ENCODE measurements around the gene SPATC1L.

SPATC1L gene

DNA sequence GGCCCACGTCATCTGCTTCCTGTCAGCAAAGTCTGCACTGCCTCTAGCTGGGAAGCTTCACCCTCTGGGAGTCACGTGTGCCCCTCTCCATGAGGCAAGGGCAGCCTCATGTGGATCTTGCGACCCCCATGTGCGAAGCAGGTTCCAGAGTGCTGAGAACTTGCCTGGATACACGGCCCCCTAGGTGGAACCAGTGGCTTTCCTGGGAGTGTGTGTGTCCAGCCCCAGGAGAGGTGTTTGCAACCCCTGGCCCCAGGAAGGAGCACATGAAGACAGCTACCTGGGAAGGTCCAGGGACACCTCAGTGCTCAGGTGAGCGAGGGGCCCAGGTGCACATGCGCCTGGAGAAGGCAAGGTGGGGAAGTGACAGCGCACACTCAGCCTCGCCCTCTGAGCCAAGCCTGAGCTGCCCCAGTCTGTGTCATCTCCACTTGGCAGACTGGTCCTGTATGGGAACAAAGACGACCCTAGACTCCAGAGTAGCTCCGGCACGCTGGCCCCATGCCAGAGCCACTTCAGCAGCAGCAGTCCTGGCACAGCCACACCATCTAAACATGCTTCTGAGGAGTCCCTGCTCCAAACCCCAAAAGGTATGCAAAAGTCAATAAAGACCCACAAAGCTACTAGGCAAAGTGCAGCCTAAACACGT, 35.5 kb upstream of the SPATC1L start:
- TF ChIP-seq, protein P1, sequence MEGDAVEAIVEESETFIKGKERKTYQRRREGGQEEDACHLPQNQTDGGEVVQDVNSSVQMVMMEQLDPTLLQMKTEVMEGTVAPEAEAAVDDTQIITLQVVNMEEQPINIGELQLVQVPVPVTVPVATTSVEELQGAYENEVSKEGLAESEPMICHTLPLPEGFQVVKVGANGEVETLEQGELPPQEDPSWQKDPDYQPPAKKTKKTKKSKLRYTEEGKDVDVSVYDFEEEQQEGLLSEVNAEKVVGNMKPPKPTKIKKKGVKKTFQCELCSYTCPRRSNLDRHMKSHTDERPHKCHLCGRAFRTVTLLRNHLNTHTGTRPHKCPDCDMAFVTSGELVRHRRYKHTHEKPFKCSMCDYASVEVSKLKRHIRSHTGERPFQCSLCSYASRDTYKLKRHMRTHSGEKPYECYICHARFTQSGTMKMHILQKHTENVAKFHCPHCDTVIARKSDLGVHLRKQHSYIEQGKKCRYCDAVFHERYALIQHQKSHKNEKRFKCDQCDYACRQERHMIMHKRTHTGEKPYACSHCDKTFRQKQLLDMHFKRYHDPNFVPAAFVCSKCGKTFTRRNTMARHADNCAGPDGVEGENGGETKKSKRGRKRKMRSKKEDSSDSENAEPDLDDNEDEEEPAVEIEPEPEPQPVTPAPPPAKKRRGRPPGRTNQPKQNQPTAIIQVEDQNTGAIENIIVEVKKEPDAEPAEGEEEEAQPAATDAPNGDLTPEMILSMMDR (IDR thresholded peaks at IDR 0.05; ENCODE audit: low read depth, low read length), result no peak
- DNase-seq (ENCODE audit: extremely low read depth, low read depth), result no peak

DNA sequence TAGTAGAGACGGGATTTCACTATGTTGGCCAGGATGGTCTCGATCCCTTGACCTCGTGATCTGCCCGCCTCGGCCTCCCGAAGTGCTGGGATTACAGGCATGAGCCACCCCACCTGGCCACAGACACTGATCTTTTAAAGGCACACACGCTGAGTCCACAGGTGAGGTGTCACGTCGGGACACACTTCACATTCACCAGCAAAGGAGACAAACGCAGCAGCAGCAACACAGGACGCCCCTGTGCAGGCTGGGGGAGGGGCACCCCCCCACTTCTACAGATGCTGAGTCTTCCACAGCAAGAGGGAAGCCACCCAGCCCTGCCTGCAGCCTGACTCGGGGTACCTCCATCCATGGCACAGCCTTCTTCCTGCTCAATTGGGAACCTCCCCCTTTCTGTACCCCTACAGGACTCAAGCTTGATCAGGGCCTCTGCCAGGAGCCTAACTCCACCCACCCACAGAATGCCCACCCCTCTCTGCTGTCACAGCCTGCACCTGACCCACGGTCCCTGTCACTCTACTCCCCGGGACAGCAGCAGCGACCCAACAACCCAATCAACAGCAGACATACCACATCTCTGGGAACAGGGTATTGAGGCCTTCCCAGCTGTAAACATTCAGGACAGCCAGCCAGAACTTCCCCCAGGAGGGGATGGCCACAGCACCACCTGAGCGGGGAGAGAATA, 34.8 kb upstream of the SPATC1L start:
- DNase-seq (ENCODE audit: extremely low read depth, low read depth), result no peak
- TF ChIP-seq, protein P1 (IDR thresholded peaks at IDR 0.05; ENCODE audit: low read depth, low read length), result no peak

DNA sequence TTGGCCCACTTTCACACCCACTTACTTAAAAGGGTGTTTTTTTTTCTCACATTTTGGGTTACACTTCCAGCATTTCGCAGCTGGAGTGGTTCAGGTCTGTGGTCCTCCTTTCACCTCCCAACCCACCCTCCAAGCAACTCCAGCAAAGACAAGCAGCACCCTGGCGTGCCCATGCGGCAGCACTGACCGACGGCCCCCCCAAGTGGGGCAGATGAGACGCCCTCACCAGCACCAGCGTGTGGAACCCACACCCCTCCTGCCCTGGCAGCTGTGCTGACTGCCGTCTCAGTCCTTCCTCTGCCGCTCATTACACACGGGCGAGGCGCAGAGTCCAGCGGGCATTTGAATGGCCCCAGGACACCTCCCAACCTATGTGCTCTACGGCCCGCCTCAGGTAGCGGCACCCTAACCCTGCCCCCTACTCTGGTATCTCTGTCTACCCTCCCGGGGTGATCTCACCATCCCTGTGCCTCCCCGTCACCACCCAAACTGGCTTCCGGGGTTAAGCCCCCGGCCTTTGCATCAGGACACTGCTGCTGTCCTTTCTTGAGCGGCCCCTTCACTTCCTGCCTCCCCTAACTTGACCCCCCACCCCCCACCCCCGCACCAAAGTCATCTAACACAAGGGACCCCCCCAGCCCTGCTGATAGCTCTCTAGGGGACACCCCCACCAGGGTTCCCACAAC, 33.4 kb upstream of the SPATC1L start:
- TF ChIP-seq, protein P1 (IDR thresholded peaks at IDR 0.05; ENCODE audit: low read depth, low read length), result no peak
- DNase-seq (ENCODE audit: extremely low read depth, low read depth), result no peak

DNA sequence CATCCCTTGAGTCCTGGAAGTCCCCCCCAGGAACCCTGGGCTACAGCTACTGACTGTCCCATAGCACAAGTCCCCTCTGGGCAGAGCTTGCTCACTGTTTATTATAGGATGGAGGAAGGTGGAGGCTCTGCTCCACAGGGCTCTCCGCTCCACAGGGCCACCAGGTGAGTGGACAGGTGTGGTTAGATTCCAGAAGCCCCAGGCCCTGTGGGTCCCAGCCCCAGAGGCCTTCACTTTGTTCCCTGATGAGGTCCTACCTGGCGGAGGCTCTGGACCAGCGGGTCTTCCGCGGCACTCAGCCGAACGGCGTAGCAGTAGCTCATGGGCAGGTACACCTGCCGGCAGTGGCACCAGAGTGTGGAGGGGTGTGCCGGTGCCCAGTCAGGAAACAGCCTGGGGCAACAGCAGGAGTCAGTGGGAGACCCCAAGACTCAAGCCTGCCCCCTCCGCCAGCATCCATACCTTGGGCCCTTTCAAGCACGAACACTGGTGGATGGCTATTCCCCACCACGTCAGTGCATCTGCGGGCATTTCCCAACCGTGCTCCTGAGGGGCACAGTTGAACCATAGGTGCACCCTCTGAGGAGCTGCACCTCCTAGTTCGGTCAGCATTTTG, 32.0 kb upstream of the SPATC1L start:
- no peak for DNase-seq (ENCODE audit: extremely low read depth, low read depth)
- TF ChIP-seq, protein P1 (IDR thresholded peaks at IDR 0.05; ENCODE audit: low read depth, low read length), result no peak

DNA sequence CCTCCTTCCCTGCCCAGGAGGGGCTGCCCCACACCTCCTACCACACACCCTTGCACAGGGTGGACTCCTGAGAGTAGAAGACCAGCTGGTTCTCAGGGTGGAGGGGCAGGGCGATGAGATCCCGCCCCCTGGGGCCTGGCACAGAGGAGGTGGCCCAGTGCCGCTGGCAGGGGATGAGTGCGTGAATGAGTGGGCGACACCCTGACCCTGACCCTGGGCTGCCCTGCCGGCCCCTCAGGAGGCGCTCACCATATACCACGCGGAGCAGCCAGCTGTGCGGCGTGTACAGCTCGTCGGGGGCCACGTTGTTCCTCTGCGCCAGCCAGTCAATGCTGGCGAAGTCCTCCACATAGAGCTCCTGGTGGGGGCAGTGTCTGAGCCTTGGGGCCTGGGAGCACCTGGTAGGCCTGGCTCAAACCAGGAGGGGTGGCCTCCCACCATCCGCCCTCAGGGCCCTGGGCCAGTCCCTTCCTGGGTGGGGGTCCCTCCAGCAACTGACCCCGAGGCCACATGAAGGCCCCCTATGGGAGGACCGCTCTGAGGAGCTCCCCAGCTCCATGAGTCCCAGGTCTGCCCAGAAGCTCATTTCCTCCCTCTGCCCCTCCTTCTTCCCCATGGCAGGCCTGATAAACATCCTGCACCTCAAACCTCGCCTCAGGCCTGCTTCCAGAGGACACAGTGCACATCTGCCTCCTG, 31.3 kb upstream of the SPATC1L start:
- TF ChIP-seq, protein P1 (IDR thresholded peaks at IDR 0.05; ENCODE audit: low read depth, low read length), result no peak
- no peak for DNase-seq (ENCODE audit: extremely low read depth, low read depth)

DNA sequence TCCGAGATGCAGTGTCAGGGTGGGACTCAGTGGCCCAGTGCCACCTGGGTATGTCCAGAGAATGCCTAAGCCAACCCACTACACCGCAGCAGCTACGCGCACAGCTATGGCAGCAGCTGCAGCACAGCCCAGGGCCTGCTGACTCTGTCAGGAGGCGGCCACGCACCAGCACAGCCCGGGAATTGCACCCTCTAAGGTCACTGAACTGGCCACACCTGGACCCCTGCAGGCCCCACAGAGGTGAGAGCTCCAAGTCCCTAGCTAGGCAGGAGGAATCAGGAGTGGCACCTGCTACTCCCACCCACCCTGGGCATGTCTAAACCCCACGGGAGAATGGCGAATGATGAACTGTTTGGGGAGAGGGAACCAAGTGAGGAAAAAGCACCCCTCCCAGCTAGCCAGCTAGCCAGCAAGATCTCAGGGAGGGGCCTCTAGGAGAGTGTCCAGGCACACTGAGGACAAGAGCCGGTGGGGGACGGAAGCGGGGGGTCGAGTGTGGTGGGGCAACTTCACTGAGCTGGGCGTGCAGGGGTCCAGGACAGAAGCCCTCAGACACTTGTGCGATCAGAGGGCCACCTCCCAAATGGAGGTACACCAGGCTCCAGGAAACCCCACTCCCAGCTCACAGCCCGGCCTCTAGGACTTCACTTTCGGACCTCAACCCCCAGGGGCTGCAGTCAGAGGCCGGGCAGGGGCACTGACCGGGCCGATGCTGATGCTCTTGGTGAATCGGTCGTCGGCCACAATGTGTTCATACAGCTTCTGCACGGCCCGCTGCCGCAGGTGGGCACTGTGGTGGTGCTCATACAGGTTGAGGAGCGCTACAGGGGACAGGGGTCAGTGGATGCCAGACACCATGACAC, 30.4 kb upstream of the SPATC1L start:
- TF ChIP-seq, protein P1 (IDR thresholded peaks at IDR 0.05; ENCODE audit: low read depth, low read length), result no peak

More for the DNA sequence above, 30.4 kb upstream of the SPATC1L start:
- no peak for DNase-seq (ENCODE audit: extremely low read depth, low read depth)
